Left ventricle myocardium inferior (tissue), 1 donor: ENCODE results near the gene GNAI3. TPM values are rescaled to one million over a fixed set of nuclear protein-coding genes. Genes with fewer than 3 reads are reported as not detected.

Experiments used
- DNase-seq: peaks from one replicate; pipeline ENCODE4 v3.0.0-alpha.2; 2020
- H3K27ac ChIP-seq: fragments of 200-600 bp; replicated peaks from 2 replicates; pipeline ENCODE4 v1.8.0; 2021
- H3K27me3 ChIP-seq: fragments of 200-600 bp; 2 replicates; pipeline ENCODE4 v1.8.0; 2021; ENCODE audit warnings: low read depth
- H3K36me3 ChIP-seq: fragments of 200-600 bp; 2 replicates; pipeline ENCODE4 v1.8.0; 2021
- H3K4me1 ChIP-seq: fragments of 200-600 bp; 2 replicates; pipeline ENCODE4 v1.8.0; 2021
- H3K4me3 ChIP-seq: fragments of 200-600 bp; 2 replicates; pipeline ENCODE4 v1.8.0; 2021; ENCODE audit warnings: mild to moderate bottlenecking, moderate library complexity
- H3K9me3 ChIP-seq: fragments of 200-600 bp; replicated peaks from 2 replicates; pipeline ENCODE4 v1.8.0; 2021
- CTCF ChIP-seq: fragments of 200-600 bp; IDR thresholded peaks from 2 replicates; pipeline ENCODE4 v1.8.0; 2021; ENCODE audit warnings: antibody characterized with exemption, mild to moderate bottlenecking, borderline replicate concordance
- intact Hi-C: fragments of 100-400 bp; cut with micrococcal nuclease; formaldehyde crosslinking; loops from one replicate; pipeline ENCODE4 v1.11.0; 2022
- total RNA-seq: library from RNA; stranded (reverse); fragmentation: NEBNext Ultra II Directional; extraction: Animal tissue kit (Norgen Biotek cat#: 25700); gene quantifications from one replicate; pipeline ENCODE4 v1.2.1, GENCODE V29; 2021
- donor health status: DM: no; HTN: yes; CAD: no; lungs with severe emphysema.

The GNAI3 gene
- total RNA-seq, 1 donor from 2014 or later: 2.0 TPM

GRCh38 chr1:109627692-109628399 lies 79.4 kb downstream of the GNAI3 start:
- no peak for DNase-seq
- Histone ChIP-seq H3K4me1 (peaks cover 40% of the 10 kb centered on the region), H3K4me3 (no peak overlapping the region), H3K36me3 (peaks cover 48% of the 10 kb centered on the region), H3K9me3 (no peaks in the 10 kb centered on the region), H3K27me3 (no peaks in the 10 kb centered on the region), H3K27ac (no peak overlapping the region)
- no peak for TF ChIP-seq CTCF
- intact Hi-C loops: no loop called here

- intact Hi-C loops: no loop called here
- Histone ChIP-seq H3K9me3 (no peaks in the 10 kb centered on the region), H3K36me3 (peaks cover 48% of the 10 kb centered on the region), H3K27ac (no peak overlapping the region), H3K4me3 (no peak overlapping the region), H3K27me3 (no peaks in the 10 kb centered on the region), H3K4me1 (peaks cover 34% of the 10 kb centered on the region)
- DNase-seq: no peak
- no peak for TF ChIP-seq CTCF
These were observed 80.3 kb downstream of the GNAI3 start for GRCh38 chr1:109628540-109629321.

- no peak for DNase-seq
- no peak for TF ChIP-seq CTCF
- intact Hi-C loops: loop anchor here (5.0 kb wide), 1 partner anchor 82 kb away; the partner anchor contains the start of gene GNAI3
- no peaks in the 10 kb centered on the region for H3K9me3 ChIP-seq
- H3K36me3 ChIP-seq: peaks cover 48% of the 10 kb centered on the region
- H3K27me3 ChIP-seq: no peaks in the 10 kb centered on the region
- H3K4me1 ChIP-seq: peaks cover 27% of the 10 kb centered on the region
- no peak overlapping the region for H3K27ac ChIP-seq
- no peak overlapping the region for H3K4me3 ChIP-seq
These were observed 81.1 kb downstream of the GNAI3 start for GRCh38 chr1:109629372-109630030.

GRCh38 chr1:109630081-109630897 lies 81.9 kb downstream of the GNAI3 start:
- H3K9me3 ChIP-seq: no peaks in the 10 kb centered on the region
- TF ChIP-seq CTCF: peak; percentile 51
- H3K36me3 ChIP-seq: peaks cover 48% of the 10 kb centered on the region
- H3K27ac ChIP-seq: no peak overlapping the region
- intact Hi-C loops: loop anchor here (5.0 kb wide), 1 partner anchor 83 kb away; the partner anchor contains the start of gene GNAI3
- H3K27me3 ChIP-seq: no peaks in the 10 kb centered on the region
- no peak for DNase-seq
- no peak overlapping the region for H3K4me3 ChIP-seq
- H3K4me1 ChIP-seq: peaks cover 21% of the 10 kb centered on the region
